ENCODE results near the gene KNG1. TPM values are rescaled to one million over a fixed set of nuclear protein-coding genes. Genes with fewer than 3 reads are reported as not detected.

The KNG1 gene
- total RNA-seq, 1 donor from 2014 or later = not detected

DNA sequence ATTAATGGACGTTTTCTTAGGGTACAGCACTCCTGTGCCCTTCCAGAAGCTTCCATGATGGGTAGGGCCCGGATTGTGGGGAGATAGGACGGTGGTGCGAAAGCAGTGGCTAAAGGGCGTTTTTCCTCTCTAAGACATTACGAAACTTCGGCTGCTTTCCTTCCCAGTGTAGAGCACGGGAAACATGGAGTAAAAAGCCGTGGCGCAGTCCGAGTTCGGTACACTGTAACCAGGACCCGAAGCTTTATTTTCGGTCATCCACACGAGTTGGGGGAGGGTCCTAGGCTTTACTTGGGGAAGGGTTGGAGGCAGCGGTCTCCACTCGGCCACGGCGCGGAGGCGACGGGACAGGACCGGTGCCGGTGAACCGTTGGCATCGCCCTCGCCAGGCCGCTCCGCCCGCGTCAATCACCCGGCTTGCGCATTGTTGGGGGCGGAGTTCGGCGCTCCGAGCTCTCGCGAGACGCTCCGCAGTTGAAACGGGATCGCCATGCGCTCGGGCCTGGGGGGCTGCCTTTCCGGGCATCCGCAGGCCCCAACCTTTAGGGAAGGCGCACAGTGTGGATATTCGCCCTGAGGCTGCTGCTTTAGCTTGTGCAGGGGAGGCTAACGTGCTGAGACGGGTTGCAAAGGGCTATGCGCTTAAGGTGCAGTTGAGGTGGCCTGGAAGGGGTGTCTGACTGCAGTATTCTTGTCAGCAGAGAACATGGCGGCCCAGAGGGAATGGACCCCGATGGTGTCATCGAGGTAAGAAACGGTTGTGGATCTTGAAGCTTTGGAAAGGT, 66.8 kb downstream of the KNG1 start:
- Mint-ChIP-seq H3K36me3 (ENCODE audit: low read depth) (peaks cover 62% of the 10 kb centered on the region), H3K4me1 (peaks cover 55% of the 10 kb centered on the region), H3K27me3 (no peaks in the 10 kb centered on the region), H3K27ac (peak overlapping the region; percentile 99), H3K9me3 (no peaks in the 10 kb centered on the region), H3K4me3 (peak overlapping the region; percentile 98)
- TF ChIP-seq, protein P1, sequence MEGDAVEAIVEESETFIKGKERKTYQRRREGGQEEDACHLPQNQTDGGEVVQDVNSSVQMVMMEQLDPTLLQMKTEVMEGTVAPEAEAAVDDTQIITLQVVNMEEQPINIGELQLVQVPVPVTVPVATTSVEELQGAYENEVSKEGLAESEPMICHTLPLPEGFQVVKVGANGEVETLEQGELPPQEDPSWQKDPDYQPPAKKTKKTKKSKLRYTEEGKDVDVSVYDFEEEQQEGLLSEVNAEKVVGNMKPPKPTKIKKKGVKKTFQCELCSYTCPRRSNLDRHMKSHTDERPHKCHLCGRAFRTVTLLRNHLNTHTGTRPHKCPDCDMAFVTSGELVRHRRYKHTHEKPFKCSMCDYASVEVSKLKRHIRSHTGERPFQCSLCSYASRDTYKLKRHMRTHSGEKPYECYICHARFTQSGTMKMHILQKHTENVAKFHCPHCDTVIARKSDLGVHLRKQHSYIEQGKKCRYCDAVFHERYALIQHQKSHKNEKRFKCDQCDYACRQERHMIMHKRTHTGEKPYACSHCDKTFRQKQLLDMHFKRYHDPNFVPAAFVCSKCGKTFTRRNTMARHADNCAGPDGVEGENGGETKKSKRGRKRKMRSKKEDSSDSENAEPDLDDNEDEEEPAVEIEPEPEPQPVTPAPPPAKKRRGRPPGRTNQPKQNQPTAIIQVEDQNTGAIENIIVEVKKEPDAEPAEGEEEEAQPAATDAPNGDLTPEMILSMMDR (IDR thresholded peaks at IDR 0.05) = no peak
- peak; percentile 62 for ATAC-seq (ENCODE audit: low read depth)
- ChIA-PET CTCF (interaction anchor here (1.1 to 1.8 kb wide), 4 partner anchors 11 to 356 kb away, joined by 3 to 7 read pairs (median 4); partner anchors contain the start of gene RPL39L), POLR2A (interaction anchor here (0.5 to 6.0 kb wide), 51 partner anchors 8 to 1603 kb away, joined by 3 to 258 read pairs (median 7); partner anchors contain the start of genes DGKG, DNAJB11, ETV5 and HRG)
- DNase-seq = peak; percentile 75
- intact Hi-C loops (cut with micrococcal nuclease) = loop anchor here (1.0 to 10.0 kb wide), 10 partner anchors 12 to 846 kb away; partner anchors contain the start of genes DNAJB11, ETV5, RFC4 and ST6GAL1

DNA sequence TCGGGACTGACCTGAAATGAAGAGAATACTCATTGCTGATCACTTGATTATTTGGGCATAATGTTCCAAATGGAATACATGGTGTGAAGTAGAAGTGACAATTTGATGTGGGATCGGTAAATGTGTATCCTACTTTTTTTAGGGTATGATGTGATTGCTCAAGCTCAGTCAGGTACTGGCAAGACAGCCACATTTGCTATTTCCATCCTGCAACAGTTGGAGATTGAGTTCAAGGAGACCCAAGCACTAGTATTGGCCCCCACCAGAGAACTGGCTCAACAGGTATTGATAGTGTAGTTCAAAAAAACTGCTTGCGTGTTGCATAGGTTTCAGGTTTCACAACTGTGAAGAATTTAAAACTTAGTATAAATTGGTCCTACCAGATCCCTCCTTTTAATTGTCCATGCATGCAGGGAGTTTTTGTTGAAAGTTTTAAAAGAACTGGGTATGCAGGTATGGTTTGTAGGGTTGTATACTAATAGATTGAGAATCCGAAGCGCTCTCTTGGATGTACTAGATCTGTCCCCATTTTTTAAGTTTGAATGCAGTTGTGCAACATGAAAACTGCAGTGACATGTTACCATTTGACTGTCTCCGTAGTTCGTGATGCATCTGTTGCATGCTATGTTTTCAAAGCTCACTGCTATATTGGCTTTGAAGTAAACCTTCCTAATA, 67.8 kb downstream of the KNG1 start:
- Mint-ChIP-seq H3K27ac (peak overlapping the region; percentile 99), H3K9me3 (no peaks in the 10 kb centered on the region), H3K4me3 (peak overlapping the region; percentile 98), H3K4me1 (peaks cover 61% of the 10 kb centered on the region), H3K27me3 (no peaks in the 10 kb centered on the region), H3K36me3 (ENCODE audit: low read depth) (peaks cover 70% of the 10 kb centered on the region)
- ChIA-PET POLR2A (interaction anchor here (1.0 to 6.0 kb wide), 15 partner anchors 7 to 853 kb away, joined by 3 to 258 read pairs (median 18); partner anchors contain the start of genes DNAJB11, RFC4 and TRA2B), CTCF (interaction anchor here (1.2 to 1.8 kb wide), 3 partner anchors 12 to 167 kb away, joined by 3 to 7 read pairs (median 5); no protein-coding TSS in a partner anchor)
- ATAC-seq (ENCODE audit: low read depth) = no peak
- TF ChIP-seq, protein P1 (IDR thresholded peaks at IDR 0.05) = no peak
- DNase-seq = no peak
- intact Hi-C loops (cut with micrococcal nuclease) = loop anchor here (5.0 to 10.0 kb wide), 3 partner anchors 232 to 678 kb away; partner anchors contain the start of gene ETV5

DNA sequence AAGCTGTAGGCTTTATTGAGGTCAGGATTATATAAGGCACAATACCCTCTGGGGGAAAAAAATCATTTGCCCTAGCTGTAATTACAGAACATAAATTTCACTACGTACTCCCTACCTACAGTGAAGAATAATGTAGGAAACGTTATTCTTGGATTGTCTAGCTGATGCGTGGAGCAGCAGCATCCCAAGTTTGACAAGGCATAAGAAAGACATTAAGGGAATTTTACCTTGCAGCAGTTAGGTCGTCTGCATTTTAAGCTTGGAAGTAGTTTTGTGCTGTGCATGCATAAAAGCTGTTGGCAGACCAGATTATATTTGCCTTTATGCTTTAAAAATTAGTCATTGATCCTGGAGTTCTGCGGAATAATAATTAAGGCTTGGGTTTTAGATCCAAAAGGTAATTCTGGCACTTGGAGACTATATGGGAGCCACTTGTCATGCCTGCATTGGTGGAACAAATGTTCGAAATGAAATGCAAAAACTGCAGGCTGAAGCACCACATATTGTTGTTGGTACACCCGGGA, 68.4 kb downstream of the KNG1 start:
- Mint-ChIP-seq H3K27me3 (no peaks in the 10 kb centered on the region), H3K4me3 (peak overlapping the region; percentile 98), H3K4me1 (peaks cover 61% of the 10 kb centered on the region), H3K27ac (peak overlapping the region; percentile 99), H3K36me3 (ENCODE audit: low read depth) (peaks cover 76% of the 10 kb centered on the region), H3K9me3 (no peaks in the 10 kb centered on the region)
- POLR2A ChIA-PET = interaction anchor here (1.0 to 6.0 kb wide), 5 partner anchors 14 to 848 kb away, joined by 5 to 258 read pairs (median 46); partner anchors contain the start of genes DNAJB11, RFC4 and TRA2B
- TF ChIP-seq, protein P1 (IDR thresholded peaks at IDR 0.05) = no peak
- no peak for DNase-seq
- intact Hi-C loops (cut with micrococcal nuclease) = loop anchor here (10.0 kb wide), 1 partner anchor 531 kb away; no protein-coding TSS in a partner anchor
- no peak for ATAC-seq (ENCODE audit: low read depth)
- CTCF ChIA-PET = interaction anchor here (1.2 kb wide), 1 partner anchor 36 kb away, joined by 5 read pairs; no protein-coding TSS in a partner anchor

DNA sequence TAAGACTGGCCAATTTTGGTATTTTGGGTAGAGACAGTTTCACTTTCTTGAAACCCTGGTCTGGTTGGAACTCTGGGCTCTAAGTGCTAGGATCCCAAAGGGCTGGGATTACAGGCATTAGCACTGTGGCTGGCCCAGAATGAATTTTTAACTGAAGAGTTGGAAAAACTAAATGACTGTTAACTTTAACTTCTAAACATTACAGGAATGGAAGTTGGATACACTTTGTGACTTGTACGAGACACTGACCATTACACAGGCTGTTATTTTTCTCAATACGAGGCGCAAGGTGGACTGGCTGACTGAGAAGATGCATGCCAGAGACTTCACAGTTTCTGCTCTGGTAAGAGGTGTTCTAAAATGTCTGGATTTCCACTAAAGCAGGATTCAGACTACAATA, 69.8 kb downstream of the KNG1 start:
- peak overlapping the region; percentile 98 for H3K4me3 Mint-ChIP-seq
- peaks cover 61% of the 10 kb centered on the region for H3K4me1 Mint-ChIP-seq
- no peaks in the 10 kb centered on the region for H3K9me3 Mint-ChIP-seq
- peak overlapping the region; percentile 65 for H3K27ac Mint-ChIP-seq
- TF ChIP-seq, protein P1 (IDR thresholded peaks at IDR 0.05) = no peak
- H3K36me3 Mint-ChIP-seq (ENCODE audit: low read depth) = peaks cover 88% of the 10 kb centered on the region
- CTCF ChIA-PET = no interaction called here
- intact Hi-C loops (cut with micrococcal nuclease) = loop anchor here (10.0 kb wide), 1 partner anchor 532 kb away; no protein-coding TSS in a partner anchor
- ATAC-seq (ENCODE audit: low read depth) (no peak), DNase-seq (no peak)
- POLR2A ChIA-PET = interaction anchor here (3.1 kb wide), 1 partner anchor 14 kb away, joined by 10 read pairs; no protein-coding TSS in a partner anchor
- H3K27me3 Mint-ChIP-seq = no peaks in the 10 kb centered on the region

Measured in activated B cell treated with CpG ODN at 0.5 μM for 24 hours (primary cell).